Stimulated activated CD4-positive, alpha-beta T cell treated with anti-CD3 and anti-CD28 coated beads, Interleukin-1b, Interleukin-23, amount 100 ng/mL, for 4 hours (primary cell): Measurements from ENCODE around the gene PAX2.

Source experiments
- DNase-seq, 2 donors: peaks; one replicate each; pipeline ENCODE4 v3.0.0-alpha.2; 2020; ENCODE audit warnings: low read depth in 2 of 2

Gene PAX2

DNA sequence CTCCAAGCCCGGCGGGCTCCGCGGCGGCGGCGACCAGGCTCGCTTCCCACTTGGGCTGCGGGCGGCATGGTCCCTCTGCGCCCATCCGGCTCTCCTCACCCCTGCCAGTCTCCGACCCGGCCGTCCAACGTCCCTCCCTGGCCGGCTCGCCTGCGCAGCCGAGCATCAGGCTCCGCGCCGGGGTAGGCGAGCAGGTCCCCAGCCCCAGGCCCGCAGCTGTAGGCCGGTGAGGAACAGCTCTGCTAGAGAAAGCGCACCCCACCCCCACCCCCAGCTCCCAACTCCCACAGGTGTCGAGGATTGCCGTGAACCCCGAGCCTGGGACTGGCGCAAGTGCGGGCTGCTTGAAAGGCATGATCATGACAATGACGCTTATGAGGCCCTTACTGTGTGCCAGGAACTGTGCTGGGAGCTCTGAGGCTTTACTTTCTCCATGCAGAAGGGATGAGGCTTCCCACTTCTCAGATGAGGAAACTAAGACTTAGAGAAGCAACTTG is 20.8 kb upstream of the PAX2 start:
- DNase-seq, result no peak

DNA sequence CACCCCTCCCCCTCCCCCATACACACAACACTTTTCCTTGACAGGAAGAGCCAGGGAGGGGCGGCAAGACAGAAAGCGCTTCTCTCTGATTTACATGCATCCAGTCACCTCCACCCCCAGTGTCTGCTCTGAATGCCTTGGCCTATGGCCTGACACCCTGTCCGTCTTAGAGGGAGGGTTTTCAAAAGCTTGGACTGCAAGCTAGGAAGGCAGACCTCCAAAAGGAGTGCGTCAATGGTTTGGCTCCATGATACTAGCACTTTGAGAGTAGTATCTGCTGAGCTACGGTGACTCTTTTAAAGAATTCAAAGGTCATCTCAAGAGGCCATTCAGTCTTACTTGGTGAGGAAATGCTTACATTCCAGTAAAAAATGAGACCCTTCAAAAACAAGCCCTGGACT is 20.3 kb upstream of the PAX2 start:
- no peak for DNase-seq

DNA sequence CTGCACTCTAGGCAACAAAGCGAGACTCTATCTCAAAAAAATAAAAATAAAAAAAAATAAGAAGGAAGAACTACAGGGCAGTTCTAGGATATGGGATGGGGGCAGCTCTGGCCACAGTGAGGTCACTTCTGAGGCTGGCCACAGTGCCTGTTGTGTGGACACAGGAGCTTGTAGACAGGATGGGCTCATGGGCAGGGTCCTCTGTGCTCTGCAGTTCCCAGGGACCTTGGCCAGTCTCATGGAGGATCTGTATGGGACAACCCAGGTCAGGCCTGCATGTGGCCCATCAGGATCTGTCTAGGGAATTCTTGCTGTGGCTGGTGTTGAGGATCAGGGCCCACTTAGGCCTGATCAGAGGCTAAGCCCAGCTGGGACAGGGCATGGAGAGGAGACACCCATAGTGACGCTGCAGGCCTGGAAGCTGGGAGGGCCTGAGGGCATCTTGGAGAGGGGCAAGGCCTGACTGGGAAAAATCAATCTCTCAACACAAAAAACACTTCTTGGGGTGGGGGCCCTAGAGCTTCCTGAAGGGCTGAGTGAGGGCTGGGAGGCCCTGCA is 19.4 kb upstream of the PAX2 start:
- DNase-seq, result no peak

DNA sequence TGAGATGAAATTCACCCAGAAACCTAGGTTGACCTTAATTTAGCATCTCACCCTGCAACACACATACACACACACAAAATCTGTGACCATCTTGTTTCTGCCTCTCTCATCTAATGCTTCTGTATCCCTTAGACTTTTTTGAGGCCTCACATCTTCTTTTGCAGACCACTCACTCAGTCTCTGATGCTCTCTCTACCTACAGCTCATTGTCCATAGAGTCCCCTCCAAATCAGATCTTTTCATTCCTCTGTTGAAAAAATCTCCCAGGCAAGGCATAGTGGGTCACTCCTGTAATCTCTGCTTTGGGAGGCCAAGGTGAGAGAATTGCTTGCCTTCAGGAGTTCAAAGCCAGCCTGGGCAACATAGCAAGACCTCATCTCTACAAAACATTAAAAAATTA is 17.6 kb upstream of the PAX2 start:
- DNase-seq, result no peak

DNA sequence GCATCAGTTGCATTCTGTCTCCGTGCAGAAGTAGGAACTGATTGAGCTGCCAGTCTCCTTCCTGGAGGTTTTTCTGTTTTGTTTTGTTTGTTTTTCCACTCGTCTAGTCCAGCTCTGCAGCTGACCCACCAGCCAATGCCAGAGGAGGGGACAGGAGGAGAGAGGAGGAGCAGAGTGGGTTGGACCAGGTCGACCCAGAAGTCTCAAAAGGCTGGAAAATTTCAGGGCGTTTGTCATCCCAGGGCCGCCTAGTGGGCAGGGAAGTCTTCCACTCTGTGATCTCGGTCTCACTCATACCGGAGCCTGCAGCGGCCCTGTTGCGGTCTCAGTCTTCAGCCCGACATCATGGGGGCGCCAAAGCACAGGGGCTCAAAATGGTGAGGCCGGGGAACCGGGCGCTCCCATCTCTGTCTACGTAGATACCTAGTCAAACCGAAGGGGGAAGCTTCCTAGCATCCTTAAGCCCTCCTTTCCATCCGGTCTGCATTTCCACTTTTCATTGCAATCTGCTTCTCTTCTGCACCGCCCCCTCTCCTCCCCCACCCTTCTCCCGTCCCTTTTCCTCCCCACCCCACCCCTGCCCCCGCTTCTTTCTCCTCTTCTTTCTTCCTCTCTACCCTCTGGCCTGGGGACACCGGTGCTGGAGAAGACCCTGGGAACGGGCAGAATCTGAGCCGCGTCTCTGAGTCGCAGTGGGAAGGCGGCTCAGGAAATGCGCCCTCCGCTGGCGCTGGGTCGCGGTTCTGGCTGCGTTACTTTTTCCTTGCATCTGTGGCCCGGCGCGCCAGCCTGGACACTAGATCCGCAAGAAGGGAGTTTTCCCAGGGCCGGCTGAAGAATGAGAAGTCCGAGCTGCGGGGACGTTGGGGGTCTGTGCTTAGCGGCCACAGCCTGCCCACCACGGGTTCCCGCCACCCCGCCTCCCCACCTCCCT is 16.2 kb upstream of the PAX2 start:
- no peak for DNase-seq

DNA sequence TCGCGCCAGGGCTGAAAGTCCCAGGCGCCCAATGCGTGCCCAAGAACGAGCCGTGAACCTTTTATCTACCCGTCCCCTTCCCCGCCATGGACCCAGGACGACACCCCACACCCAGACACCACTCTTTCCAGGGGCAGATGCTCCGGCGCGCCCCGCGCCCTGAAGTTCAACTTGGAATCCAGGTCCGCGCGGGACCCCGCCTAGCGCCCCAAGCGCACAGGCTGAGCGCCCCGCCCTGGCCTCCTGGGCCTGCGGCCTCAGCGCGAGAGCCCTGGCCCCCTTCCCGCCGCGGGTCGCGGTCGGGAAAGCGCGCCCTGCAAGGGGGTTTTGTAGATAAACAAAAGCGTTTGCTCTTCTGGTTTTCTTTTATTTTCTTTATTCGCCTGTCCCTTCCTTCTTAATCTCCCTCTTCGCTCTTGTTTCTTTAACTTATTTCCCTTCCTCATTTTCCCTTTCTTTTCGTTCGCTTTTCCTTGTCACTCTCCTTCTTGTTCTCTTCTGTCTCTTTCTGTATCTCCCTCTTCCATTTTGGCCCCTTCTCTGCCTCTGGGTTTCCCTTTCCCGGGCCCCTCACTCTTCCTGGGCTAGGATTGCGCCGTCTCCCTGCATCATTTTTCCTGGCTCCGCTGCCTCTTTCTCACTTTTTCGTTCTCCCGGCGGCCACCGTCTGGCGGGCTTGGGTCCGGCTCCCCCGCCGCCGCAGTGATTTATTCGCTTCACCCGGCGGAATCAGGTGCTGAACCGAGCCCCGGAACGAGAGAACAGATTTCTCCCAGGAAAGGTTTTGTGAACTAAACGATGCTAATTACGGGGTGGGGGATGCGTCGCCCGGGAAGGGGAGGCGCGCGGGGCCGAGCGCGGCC is 15.3 kb upstream of the PAX2 start:
- DNase-seq, result no peak

DNA sequence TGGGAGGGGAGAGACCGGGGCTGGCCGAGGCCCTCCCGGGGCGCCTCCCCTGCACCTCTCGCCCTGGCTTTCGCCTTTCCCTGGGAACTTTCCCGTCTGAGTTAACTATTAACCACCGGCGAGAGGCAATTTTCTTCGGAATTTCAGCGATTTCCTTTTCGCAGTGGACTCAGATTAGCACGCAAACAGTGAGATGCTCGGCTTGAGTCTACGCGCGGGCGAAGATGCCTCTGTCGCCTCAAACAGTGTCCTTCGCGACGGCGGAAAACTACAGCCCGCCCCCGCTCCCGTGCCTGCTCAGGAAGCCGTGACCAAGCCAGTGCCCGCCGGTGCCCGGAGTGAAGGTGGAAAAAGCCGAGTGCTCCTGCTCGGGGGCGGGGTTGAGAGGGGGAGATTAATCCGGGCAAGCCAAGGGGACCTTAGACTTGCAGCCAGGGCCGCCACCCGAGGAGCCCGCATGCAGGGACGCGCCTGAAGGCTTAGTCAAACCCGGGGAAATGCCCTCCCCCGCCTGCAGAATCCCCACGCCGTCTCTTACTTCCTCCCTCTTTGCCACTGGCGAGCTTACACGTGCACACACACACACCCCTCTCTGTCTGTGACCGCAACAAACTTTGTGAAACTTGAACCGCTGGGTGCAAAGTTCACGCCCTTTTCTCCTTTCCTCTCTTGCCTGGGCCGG is 14.5 kb upstream of the PAX2 start:
- DNase-seq, result no peak

DNA sequence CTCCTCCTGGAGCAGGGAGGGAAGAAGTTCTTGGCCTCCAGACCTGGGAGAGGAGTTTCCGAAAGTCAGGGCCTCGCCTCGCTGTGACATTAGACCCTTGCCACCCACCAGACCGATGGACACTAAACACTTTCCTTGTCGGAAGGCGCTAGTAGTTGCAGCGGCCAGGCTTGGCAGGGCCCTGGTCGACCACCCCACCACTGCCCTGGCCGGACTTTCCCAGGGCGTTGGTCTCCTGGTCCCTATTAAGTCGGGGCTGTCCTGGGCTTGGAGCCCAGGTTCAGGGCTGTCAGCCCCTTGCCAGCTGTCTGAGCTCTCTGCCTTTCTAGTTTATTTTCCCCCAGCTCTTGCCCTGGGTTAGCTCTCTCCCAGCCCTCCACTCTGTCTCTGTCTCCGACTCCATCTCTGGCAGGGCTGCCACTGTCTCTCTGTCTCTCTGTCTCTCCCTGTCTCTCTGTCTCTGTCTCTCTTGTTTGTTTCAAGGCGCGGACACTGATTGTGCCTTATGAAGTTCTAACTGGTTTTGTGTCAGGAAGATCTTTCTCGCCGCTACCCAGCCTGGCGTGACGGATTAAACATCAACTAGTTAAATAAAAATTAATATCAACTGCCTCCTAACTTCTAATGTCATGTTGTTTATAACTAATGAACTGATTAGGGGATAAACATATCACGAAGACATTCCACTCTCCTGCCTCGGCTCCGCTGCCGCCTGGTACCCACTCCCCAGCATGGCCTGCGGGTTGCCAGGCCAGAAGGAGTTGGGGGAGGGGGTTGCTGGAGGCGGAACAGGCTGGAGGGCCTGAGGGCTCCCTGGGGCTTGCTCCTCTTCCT is 13.8 kb upstream of the PAX2 start:
- no peak for DNase-seq

DNA sequence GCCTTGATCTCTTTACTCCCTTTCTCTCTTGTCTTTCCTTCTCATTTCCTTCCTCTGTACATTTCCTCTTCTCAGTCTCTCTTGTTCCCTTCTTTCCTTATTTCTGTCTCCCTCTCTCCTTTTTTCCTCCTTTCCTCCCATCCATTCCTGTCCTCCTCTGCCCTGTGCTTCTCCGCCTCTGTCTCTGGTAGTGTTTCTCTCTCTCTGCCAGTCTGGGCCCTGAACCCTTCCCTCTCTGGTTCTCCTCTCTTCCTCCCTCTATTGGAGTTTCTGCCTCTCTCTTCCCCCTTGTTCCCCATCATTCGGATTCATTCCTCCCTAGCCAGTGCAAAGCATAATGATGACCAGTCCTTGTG is 13.2 kb upstream of the PAX2 start:
- DNase-seq, result no peak

DNA sequence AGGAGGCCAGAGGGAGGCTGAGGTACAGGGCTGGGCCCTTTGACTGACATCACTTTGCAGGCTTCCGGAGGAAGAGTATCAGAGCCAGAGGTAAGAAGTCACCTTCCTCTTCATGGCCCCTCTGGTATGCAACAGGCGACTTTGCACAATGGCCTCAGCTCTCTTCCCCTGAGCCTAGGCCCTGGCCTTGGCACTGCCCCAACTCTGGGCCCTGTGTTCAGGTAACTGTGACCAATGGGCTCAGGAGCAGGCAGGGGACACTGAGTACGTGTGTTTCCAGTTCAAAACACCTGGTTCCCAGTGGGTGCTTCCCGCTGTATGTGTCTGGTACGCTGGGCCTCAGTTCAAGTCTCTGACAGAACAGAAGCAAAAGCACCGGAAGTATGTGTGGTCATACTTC is 12.1 kb upstream of the PAX2 start:
- DNase-seq, result no peak

DNA sequence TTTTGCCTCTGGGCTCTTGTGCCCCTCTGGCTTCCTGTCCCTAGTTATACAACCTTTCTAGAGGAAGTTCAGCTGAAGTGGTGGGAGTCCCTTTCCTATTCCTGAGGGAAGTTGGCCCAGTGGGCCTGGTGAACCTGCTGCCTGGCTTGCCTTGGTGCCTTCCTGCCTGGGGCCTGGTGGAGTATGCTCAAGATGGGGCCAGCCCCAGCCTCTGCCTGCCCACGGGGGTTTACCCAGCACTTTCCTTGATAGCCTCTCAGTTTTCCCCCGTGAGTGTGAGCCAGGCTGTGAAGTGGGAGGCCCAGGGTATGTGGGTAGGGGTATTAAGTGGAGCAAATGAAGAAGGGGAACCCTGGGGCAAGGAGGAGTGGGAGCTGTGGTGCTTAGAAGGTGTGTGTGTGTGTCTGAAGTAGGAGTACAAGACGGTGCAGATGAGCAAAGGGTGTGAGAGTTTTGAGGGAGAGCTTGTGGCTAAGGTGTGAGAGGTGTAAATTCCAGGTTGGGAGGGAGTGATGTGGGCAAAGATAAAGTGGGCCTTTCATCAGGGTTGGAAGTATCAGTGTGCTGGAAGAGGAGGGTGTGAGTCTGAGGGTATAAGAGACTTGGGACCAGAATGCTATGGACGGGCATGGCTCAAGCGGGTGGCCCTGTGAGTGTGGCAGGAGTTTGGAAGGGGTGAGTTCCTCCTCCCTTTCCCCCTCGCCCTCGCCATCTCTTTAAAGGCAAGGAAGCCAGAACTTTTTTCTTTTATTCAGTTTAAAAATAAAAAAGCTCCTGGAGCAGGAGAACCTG is 10.9 kb upstream of the PAX2 start:
- no peak for DNase-seq

DNA sequence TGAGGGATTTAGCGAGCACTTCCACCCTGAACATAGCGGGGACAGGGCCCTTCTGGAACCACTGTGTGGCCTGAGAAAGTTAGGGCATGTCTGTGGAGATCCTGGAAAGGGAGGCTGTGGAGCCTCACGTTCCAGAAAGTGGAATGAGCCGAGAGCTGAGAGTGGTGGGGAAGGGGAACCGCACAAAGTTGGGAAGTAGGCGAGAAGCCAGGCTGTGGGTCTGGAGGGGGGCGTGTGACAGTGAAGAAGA is 10.4 kb upstream of the PAX2 start:
- no peak for DNase-seq

DNA sequence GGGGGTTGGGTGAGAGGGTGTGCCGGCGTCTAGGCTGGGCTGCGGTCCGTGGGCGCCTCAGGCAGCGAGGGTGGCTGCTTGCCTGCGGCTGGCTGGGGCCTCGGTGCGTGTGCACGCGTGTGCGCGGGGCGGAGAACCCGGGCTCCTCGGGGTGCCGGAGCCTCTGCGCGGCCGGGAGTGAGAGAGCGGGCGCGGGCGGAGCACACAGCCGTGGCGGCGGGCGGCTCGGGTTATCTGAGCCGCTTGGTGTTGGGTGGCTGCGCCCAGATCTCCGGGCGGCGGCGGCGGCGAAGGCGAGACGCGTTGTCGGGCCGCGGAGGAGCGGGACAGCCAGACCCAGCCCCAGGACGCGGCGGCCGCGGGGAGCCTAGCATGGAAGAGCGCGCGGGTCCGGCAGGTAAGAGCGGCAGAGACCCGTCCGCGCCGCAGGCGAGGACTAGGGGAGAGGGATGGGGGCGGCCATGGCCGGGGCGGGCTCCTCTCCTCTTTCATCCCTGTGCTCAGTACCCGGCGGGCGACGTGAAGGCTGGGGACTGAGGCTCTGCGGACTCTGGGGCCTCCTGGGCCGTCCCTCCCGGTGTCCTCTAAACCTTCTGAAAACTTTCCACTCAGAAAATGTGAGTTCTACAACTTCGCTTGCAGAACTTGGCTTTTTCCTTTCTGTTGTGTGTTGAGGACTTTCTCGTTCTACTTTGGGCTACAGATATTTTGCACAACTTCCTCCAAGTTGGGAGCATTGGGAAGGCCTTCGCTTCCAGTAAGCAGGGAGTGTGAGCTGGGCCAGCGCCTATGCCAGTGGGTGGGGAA is 9.8 kb upstream of the PAX2 start:
- no peak for DNase-seq

DNA sequence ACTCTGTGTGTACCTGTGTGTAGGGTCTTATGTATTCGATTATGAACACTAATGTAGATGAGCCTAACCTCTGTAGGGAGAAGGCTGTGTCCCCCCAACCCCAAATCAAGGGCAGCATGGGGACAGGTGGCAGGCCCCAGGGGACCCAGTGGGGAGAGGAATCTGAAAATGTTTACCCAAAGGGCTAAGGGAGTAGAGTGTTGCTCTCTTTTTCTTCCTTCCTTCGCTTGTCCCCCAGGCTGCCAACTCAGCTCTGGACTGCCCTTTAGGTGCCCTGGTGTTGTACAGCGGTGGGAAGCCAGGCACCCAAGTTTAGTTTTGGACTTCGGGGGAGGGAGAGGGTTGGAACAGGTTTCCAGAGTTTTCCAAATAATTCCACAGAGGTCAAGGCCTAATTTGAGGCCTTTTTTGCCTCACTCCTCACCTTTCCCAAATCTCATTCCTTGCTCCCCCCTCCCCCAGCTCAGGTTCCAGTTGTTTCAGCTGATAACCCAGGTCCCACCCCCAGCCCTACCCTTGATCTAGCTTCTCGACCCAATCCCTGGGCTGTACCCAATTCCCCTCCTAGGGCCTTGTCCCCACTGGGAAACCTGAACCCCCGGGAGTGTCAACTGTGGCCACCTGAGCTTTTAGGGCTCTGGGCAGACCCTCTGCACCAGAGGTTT is 9.1 kb upstream of the PAX2 start:
- no peak for DNase-seq

DNA sequence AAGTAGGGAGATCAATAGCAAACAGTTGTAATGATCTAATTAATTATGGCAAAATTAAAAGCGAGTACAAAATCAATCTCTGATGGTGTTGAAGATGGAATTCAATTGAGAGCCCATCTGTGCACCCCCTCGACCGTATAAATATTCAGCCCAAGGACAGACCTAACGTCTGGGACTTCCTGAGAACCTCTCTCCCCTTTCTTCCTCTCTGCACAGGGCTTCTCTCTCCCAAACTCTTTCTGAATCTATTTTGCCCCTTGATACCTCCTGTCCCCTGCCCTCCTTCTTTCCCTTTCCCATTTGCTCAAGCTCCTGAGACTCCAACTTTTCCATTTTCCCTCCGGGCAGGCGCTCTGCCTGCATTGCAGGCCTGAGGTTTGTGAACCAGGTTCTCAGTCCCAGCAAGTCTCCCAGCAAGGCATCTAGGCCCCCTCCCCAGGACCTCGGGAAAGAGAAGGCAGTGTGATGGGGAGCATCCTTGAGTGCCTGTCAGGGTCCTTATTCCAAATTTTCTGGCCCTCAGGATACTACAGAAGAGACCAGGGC is 8.5 kb upstream of the PAX2 start:
- DNase-seq, result no peak

DNA sequence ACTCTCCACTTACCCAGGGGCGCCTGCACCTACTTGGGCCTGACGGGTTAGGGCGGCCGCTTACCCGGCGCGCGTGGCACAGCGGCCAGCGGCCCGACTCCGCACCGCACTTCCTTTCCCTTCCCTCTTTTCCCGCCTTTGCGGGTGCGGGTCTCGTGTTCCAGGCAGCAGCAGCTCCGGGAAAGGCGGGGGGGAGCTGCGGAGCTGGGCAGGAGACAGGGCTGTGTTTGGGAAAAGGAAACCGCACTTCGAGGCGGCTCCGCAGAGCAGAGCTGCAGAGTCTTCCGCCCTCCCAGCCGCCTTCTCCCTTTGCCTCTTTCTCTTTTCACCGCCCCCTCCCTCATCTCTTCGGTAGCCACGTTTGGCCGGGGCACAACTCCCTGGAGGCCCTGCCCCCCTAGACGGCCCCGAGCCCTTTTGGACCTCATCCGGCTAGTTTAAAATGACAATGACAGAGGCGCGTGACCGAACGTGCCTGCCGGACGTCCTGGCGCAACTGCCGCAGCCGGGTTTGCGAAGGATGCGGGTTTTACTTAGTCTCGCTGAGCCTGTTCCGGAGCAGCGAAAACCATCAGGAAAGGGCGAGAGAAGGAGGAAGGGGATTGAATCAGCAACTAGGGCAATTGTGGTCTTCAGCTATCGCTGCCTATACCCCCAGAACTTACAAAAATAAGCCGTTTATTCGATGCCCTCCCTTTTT is 7.9 kb upstream of the PAX2 start:
- DNase-seq, result no peak

DNA sequence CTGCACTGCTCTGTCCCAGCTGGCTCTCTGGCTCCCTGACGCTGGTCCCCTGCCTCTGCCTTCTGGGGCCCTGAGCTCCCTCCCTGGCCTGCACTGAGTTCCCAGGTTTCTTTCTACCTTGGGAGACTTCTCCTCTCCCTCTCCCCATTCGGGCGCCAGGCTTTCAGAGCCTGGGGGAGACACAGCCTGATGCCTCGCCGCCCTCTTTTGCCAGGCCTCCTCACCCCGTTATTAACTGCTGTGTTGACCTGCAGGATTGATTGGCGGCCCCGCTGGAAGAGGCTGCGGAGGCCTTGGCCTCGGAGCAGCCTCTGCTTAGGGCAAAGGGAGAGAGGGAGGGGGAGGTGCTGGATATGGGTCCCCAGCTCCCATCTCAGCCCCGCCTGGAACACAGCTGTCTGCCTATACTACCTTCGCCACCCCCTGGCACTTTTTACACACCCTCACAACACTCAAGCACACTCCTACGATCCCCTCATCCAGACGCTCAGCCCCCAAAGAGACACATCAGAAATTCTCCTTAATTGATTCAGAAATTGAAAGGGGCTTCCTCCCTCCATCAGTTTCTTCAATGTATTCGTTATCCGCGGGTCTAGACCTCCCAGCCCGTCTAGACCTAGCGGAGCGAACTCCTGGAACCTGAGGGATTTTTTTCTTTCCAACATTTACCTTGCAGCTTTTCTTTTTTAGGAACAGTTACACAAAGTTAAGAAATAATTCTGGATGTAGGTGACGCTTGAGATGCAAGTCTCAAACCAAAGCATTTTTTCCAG is 7.1 kb upstream of the PAX2 start:
- DNase-seq, result no peak
